Measurements from ENCODE around the gene KANSL1. TPM values are rescaled to one million over a fixed set of nuclear protein-coding genes. Genes with fewer than 3 reads are reported as not detected.

The KANSL1 gene
- total and polyA plus RNA-seq, 2 experiments from 2014 or later, result 49.0 to 206 TPM

GRCh38 chr17:46013502-46014165 is 179.6 kb downstream of the KANSL1 start:
- Histone ChIP-seq H3F3A (replicated peaks; ENCODE audit: low read depth) (no peaks in the 10 kb centered on the region), H2AFZ (no peak overlapping the region), H3K36me3 (ENCODE audit: insufficient read depth) (no peaks in the 10 kb centered on the region), H3K4me1 (ENCODE audit: insufficient read depth) (no peaks in the 10 kb centered on the region), H3K27ac (ENCODE audit: low read depth) (no peak overlapping the region), H3K27me3 (ENCODE audit: insufficient read depth) (no peaks in the 10 kb centered on the region), H3K4me2 (no peak overlapping the region), H3K79me2 (replicated peaks; ENCODE audit: insufficient read depth) (no peaks in the 10 kb centered on the region), H4K20me1 (replicated peaks; ENCODE audit: insufficient read depth) (no peaks in the 10 kb centered on the region), H3K9me2 (ENCODE audit: insufficient read depth) (no peaks in the 10 kb centered on the region), H3K4me3 (no peak overlapping the region)
- DNase-seq (ENCODE audit: low spot score) (no peak), ATAC-seq (no peak)
- Mint-ChIP-seq H3K36me3 (ENCODE audit: low read depth) (no peaks in the 10 kb centered on the region), H3K9me3 (peaks cover 4% of the 10 kb centered on the region; the same call in 2 of the 3 replicates), H3K4me1 (no peaks in the 10 kb centered on the region; the same call in 2 of the 3 replicates), H3K4me3 (no peak overlapping the region), H3K27ac (no peak overlapping the region), H3K27me3 (ENCODE audit: insufficient read depth, low read depth, poor library complexity) (peaks cover 8% of the 10 kb centered on the region)
- no peak for TF ChIP-seq ETS1 (IDR thresholded peaks at IDR 0.05)
- no peak for TF ChIP-seq POLR2AphosphoS5 (IDR thresholded peaks at IDR 0.05; ENCODE audit: low read depth)
- no peak for TF ChIP-seq EZH2 (IDR thresholded peaks at IDR 0.05; ENCODE audit: low read depth, unreplicated experiment)
- no peak for TF ChIP-seq ZNF331 (CRISPR knock-in tag; IDR thresholded peaks at IDR 0.05; ENCODE audit: low read depth)
- no peak for TF ChIP-seq ZNF462 (CRISPR knock-in tag; IDR thresholded peaks at IDR 0.05)
- TF ChIP-seq STAT1 (IDR thresholded peaks at IDR 0.05; ENCODE audit: unreplicated experiment), result no peak
- TF ChIP-seq JUNB (IDR thresholded peaks at IDR 0.05; ENCODE audit: unreplicated experiment), result no peak
- TF ChIP-seq CTCF (conservative IDR thresholded peaks at IDR 0.05; ENCODE audit: low read depth in 2 of 2), result no peak
- TF ChIP-seq ZNF114 (CRISPR knock-in tag; IDR thresholded peaks at IDR 0.05), result no peak
